GM23338 (cell line): ENCODE results near the gene CDKAL1.

ENCODE experiments used
- CREB1 ChIP-seq: fragments of 250-450 bp; sonication (Bioruptor Pico); IDR thresholded peaks from 2 replicates; pipeline ENCODE4 v1.5.0; 2020; ENCODE audit warnings: low read depth, mild to moderate bottlenecking, moderate library complexity
- EZH2 ChIP-seq: fragments of 200-600 bp; sonication (generic); IDR thresholded peaks from one replicate; pipeline ENCODE4 v1.8.0; 2017; ENCODE audit warnings: antibody characterized with exemption, mild to moderate bottlenecking, low read depth; ENCODE audit not compliant: unreplicated experiment
- EZH2phosphoT487 ChIP-seq: fragments of 200-600 bp; sonication (generic); IDR thresholded peaks from one replicate; pipeline ENCODE4 v1.8.1; 2018; ENCODE audit warnings: antibody characterized with exemption; ENCODE audit not compliant: unreplicated experiment
- JUNB ChIP-seq: IDR thresholded peaks from one replicate; pipeline ENCODE4 v1.6.1; 2016; ENCODE audit warnings: antibody characterized with exemption; ENCODE audit not compliant: unreplicated experiment
- POLR2AphosphoS5 ChIP-seq: IDR thresholded peaks from 2 replicates; pipeline ENCODE4 v1.6.1; 2016; ENCODE audit warnings: antibody characterized with exemption, low read depth
- ZNF331 ChIP-seq: fragments of 250-450 bp; sonication (Bioruptor Pico); IDR thresholded peaks from 2 replicates; pipeline ENCODE4 v1.5.0; 2020; ENCODE audit warnings: low read depth, mild to moderate bottlenecking, moderate library complexity
- TF ChIP-seq, protein P1 (sequence below), 2 experiments: fragments of 200-600 bp in 1 of 2; sonication (generic) in 1 of 2; conservative IDR thresholded peaks; 2 replicates each; pipeline versions ENCODE4 v1.5.1 to v1.6.1; 2016 to 2017; ENCODE audit warnings: antibody characterized with exemption in 2 of 2, low read depth in 2 of 2, mild to moderate bottlenecking in 2 of 2, moderate library complexity in 1 of 2
- TF ChIP-seq, protein P2 (sequence below): IDR thresholded peaks from one replicate; pipeline ENCODE4 v1.6.1; 2018; ENCODE audit warnings: antibody characterized with exemption; ENCODE audit not compliant: unreplicated experiment

DNA sequence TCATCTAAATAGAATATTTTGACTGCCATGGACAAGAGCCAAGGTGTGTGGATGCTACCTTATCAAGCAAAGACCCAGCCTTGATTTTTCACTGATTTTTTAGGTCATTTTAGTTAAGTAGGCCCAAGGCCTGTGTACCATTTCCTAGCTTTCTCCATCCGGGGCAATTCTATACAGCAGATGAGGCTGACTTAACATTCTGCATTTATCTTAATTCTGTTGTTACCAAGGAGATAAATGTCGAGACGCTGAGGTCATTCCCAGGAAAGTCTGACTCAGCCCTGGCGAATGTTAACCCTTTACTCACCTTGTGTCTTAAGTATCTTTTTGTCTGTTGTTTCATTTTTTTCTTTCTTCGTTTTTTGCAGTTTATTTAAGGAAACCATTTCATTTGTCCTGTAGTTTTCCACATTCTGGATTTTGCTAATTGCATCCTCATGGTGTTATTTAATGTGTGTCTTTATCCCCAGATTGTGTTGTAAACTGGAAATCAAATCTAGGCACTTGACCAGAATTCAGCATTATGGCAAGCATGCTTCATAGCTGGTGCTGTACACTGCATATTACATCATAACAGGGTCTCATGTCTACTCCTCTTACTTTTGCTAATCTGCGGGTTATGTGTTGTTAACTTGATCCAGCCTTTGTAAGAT lies 277.0 kb downstream of the CDKAL1 start:
- TF ChIP-seq, protein P1, sequence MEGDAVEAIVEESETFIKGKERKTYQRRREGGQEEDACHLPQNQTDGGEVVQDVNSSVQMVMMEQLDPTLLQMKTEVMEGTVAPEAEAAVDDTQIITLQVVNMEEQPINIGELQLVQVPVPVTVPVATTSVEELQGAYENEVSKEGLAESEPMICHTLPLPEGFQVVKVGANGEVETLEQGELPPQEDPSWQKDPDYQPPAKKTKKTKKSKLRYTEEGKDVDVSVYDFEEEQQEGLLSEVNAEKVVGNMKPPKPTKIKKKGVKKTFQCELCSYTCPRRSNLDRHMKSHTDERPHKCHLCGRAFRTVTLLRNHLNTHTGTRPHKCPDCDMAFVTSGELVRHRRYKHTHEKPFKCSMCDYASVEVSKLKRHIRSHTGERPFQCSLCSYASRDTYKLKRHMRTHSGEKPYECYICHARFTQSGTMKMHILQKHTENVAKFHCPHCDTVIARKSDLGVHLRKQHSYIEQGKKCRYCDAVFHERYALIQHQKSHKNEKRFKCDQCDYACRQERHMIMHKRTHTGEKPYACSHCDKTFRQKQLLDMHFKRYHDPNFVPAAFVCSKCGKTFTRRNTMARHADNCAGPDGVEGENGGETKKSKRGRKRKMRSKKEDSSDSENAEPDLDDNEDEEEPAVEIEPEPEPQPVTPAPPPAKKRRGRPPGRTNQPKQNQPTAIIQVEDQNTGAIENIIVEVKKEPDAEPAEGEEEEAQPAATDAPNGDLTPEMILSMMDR (conservative IDR thresholded peaks at IDR 0.05; ENCODE audit: low read depth in 2 of 2), result no peak
- no peak for TF ChIP-seq EZH2
- no peak for TF ChIP-seq JUNB
- no peak for TF ChIP-seq POLR2AphosphoS5
- TF ChIP-seq EZH2phosphoT487, result no peak
- TF ChIP-seq, protein P2, sequence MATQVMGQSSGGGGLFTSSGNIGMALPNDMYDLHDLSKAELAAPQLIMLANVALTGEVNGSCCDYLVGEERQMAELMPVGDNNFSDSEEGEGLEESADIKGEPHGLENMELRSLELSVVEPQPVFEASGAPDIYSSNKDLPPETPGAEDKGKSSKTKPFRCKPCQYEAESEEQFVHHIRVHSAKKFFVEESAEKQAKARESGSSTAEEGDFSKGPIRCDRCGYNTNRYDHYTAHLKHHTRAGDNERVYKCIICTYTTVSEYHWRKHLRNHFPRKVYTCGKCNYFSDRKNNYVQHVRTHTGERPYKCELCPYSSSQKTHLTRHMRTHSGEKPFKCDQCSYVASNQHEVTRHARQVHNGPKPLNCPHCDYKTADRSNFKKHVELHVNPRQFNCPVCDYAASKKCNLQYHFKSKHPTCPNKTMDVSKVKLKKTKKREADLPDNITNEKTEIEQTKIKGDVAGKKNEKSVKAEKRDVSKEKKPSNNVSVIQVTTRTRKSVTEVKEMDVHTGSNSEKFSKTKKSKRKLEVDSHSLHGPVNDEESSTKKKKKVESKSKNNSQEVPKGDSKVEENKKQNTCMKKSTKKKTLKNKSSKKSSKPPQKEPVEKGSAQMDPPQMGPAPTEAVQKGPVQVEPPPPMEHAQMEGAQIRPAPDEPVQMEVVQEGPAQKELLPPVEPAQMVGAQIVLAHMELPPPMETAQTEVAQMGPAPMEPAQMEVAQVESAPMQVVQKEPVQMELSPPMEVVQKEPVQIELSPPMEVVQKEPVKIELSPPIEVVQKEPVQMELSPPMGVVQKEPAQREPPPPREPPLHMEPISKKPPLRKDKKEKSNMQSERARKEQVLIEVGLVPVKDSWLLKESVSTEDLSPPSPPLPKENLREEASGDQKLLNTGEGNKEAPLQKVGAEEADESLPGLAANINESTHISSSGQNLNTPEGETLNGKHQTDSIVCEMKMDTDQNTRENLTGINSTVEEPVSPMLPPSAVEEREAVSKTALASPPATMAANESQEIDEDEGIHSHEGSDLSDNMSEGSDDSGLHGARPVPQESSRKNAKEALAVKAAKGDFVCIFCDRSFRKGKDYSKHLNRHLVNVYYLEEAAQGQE, result no peak
- TF ChIP-seq CREB1, result no peak
- no peak for TF ChIP-seq ZNF331 (CRISPR knock-in tag)
